DND-41 (cell line): ENCODE results near the gene HDAC4.

Source experiments
- ATAC-seq: fragments of 200-7000 bp; cut with Tn5 transposase; 3 replicates; pipeline ENCODE4 v1.9.1; 2021; ENCODE audit warnings: low read depth; ENCODE audit not compliant: insufficient read depth
- DNase-seq: peaks from one replicate; pipeline ENCODE4 v3.0.0-alpha.2; 2020
- H2AFZ ChIP-seq: 2 replicates; pipeline ENCODE4 v1.6.0; 2012; ENCODE audit warnings: low read depth, low read length
- H3K27ac ChIP-seq: 2 replicates; pipeline ENCODE4 v1.5.1; 2012; ENCODE audit warnings: low read length, inconsistent platforms
- H3K27me3 ChIP-seq: fragments of 200-600 bp; sonication (generic); 2 replicates; pipeline ENCODE4 v1.6.0; 2012; ENCODE audit warnings: low read length, mild to moderate bottlenecking, inconsistent platforms; ENCODE audit not compliant: insufficient read depth, poor library complexity
- H3K36me3 ChIP-seq: 2 replicates; pipeline ENCODE4 v1.5.1; 2012; ENCODE audit warnings: low read length, inconsistent platforms; ENCODE audit not compliant: insufficient read depth
- H3K4me1 ChIP-seq: 2 replicates; pipeline ENCODE4 v1.5.1; 2012; ENCODE audit warnings: mild to moderate bottlenecking, low read length; ENCODE audit not compliant: insufficient read depth
- H3K4me2 ChIP-seq: 2 replicates; pipeline ENCODE4 v1.6.0; 2012; ENCODE audit warnings: mild to moderate bottlenecking, moderate library complexity, low read length, inconsistent platforms; ENCODE audit not compliant: insufficient read depth
- H3K4me3 ChIP-seq, 2 experiments: fragments of 200-600 bp in 1 of 2; shearing (Covaris generic) in 1 of 2; 2 replicates each; pipeline ENCODE4 v1.5.1; 2012 to 2016; ENCODE audit warnings: inconsistent platforms in 2 of 2, low read length in 2 of 2, mild to moderate bottlenecking in 2 of 2, low read depth in 1 of 2, moderate library complexity in 1 of 2
- H3K79me2 ChIP-seq: 2 replicates; pipeline ENCODE4 v1.6.0; 2012; ENCODE audit warnings: low read length, inconsistent platforms; ENCODE audit not compliant: insufficient read depth
- H3K9ac ChIP-seq: 2 replicates; pipeline ENCODE4 v1.6.0; 2012; ENCODE audit warnings: low read depth, mild to moderate bottlenecking, inconsistent platforms, low read length, moderate library complexity
- H3K9me3 ChIP-seq: 2 replicates; pipeline ENCODE4 v1.5.1; 2012; ENCODE audit warnings: low read length, moderate library complexity, mild to moderate bottlenecking, inconsistent platforms; ENCODE audit not compliant: insufficient read depth, severe bottlenecking
- H4K20me1 ChIP-seq: 2 replicates; pipeline ENCODE4 v1.6.0; 2012; ENCODE audit warnings: low read length; ENCODE audit not compliant: insufficient read depth
- EZH2 ChIP-seq: IDR thresholded peaks from 3 replicates; pipeline ENCODE4 v1.6.1; 2012; ENCODE audit warnings: borderline replicate concordance, low read depth, mild to moderate bottlenecking, moderate library complexity, low read length, inconsistent platforms; ENCODE audit not compliant: severe bottlenecking
- TF ChIP-seq, protein P1 (sequence below): IDR thresholded peaks from 2 replicates; pipeline ENCODE4 v1.5.1; 2012; ENCODE audit warnings: borderline replicate concordance, low read length, moderate library complexity, mild to moderate bottlenecking; ENCODE audit not compliant: poor library complexity, severe bottlenecking; ENCODE audit errors: extremely low read depth

The HDAC4 gene

DNA sequence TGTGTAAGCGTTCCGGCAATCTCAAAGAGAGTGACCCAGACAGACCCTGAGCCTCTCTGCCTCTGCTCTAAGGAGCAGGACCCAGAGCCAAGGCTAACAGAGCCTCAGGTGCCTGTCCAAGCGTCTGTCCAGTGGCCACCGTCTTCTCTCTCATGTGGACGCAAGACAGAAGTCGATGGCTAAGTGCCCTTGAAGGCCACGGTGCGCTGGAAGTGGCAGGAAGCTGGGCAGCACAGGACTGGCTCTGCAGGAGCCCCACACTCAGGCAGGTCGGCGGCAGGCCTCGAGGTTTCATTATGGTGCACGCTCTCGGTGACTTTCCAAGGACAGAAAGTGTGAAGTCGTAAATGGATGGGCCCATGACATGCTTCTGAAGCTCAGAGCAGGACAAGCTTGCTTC lies 49.1 kb downstream of the HDAC4 start:
- H3K4me1 ChIP-seq = peaks cover 24% of the 10 kb centered on the region
- no peak overlapping the region for H2AFZ ChIP-seq
- H3K79me2 ChIP-seq = peaks cover 100% of the 10 kb centered on the region
- peak overlapping the region; percentile 33 for H3K27ac ChIP-seq
- H3K9me3 ChIP-seq = peaks cover 7% of the 10 kb centered on the region
- H4K20me1 ChIP-seq = peaks cover 54% of the 10 kb centered on the region
- no peak overlapping the region for H3K9ac ChIP-seq
- ATAC-seq (no peak), DNase-seq (no peak)
- H3K4me3 ChIP-seq = no peak overlapping the region
- H3K4me2 ChIP-seq = no peak overlapping the region
- H3K27me3 ChIP-seq = no peaks in the 10 kb centered on the region
- peaks cover 86% of the 10 kb centered on the region for H3K36me3 ChIP-seq
- TF ChIP-seq, protein P1, sequence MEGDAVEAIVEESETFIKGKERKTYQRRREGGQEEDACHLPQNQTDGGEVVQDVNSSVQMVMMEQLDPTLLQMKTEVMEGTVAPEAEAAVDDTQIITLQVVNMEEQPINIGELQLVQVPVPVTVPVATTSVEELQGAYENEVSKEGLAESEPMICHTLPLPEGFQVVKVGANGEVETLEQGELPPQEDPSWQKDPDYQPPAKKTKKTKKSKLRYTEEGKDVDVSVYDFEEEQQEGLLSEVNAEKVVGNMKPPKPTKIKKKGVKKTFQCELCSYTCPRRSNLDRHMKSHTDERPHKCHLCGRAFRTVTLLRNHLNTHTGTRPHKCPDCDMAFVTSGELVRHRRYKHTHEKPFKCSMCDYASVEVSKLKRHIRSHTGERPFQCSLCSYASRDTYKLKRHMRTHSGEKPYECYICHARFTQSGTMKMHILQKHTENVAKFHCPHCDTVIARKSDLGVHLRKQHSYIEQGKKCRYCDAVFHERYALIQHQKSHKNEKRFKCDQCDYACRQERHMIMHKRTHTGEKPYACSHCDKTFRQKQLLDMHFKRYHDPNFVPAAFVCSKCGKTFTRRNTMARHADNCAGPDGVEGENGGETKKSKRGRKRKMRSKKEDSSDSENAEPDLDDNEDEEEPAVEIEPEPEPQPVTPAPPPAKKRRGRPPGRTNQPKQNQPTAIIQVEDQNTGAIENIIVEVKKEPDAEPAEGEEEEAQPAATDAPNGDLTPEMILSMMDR = no peak
- TF ChIP-seq EZH2 = no peak

DNA sequence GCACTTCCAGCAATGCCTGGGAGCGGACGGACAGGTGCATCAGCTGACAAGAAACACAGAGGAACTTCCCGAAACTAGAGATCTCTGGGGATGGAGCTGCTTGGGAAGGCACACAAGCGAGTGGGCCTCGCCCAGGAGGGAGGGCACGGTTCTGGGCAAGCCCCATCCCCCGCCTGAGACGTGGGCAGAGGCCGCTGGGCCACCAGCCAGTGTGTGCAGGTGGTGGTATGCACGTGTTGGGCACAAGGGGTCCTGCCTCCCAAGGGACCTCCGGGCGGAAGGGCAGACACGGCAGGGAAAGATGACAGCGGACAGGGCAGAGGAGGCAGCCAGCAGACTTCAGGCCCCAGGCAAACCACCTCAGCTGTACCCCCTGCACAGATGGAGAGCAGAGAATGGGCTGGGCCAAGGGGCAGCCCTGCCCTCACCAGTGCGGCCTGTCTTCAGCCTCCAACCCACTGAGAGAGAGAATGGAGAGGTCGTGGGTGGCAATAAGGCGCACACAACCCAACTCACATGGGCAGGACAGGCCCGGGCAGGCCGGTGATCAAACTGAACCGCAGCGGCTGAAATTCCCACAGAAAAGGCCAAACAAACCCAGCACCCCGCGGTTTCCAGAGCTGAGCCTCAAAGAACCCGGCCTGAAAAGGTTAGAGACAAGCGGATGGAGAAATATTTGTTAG lies 51.2 kb downstream of the HDAC4 start:
- no peak for DNase-seq
- H3K79me2 ChIP-seq = peaks cover 100% of the 10 kb centered on the region
- H2AFZ ChIP-seq = no peak overlapping the region
- no peak for ATAC-seq
- peak overlapping the region; percentile 43; the same call in 1 of the 2 replicates for H3K27ac ChIP-seq
- H3K9me3 ChIP-seq = no peaks in the 10 kb centered on the region
- H4K20me1 ChIP-seq = peaks cover 75% of the 10 kb centered on the region
- TF ChIP-seq, protein P1 = no peak
- TF ChIP-seq EZH2 = no peak
- no peak overlapping the region for H3K4me3 ChIP-seq
- no peak overlapping the region for H3K9ac ChIP-seq
- peaks cover 92% of the 10 kb centered on the region for H3K36me3 ChIP-seq
- peaks cover 43% of the 10 kb centered on the region for H3K4me1 ChIP-seq
- no peak overlapping the region for H3K4me2 ChIP-seq
- H3K27me3 ChIP-seq = no peaks in the 10 kb centered on the region

DNA sequence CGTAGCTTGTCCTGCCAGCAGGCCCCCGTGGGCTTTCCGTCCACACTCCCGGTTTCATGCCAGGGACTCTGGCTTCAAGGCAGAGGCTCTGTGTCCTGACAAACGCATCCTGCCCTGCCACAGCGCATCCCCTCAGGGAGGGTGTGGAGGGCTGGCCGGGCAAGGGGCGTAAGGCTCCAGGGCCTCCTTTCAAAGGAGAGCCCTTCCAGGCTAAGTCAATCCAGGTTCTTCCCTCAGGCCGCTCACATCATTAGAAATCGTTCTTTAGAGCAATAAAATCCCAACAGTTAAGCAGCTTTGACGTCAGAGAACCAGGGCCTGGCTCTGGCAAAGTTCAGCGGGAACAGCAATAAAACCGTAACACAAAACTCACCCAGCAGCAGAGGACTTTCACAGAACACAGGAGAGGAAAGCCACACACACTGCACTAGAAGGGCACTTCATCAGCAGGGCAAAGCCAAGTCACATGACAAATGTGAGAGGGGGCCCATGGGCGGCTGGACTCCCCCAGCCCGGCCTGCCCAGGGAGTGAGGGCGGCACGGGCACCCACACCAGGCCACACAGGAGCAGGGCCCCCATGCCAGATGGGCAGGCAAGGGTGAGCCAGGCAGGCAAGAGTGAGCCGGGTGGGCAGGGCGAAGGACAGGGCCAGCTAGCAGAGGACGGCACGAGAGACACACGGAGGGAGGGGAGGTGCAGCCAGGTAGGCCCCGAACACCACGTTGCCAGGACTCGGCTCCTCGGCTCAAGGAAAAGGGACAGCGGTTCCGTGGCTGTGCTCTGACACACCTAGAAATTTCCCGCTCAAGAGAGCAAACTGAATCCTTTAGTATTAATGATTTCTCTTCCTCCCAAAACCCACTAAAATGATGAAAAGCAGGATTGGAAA lies 52.0 kb downstream of the HDAC4 start:
- Histone ChIP-seq H3K4me1 (peaks cover 47% of the 10 kb centered on the region), H2AFZ (no peak overlapping the region), H4K20me1 (peaks cover 76% of the 10 kb centered on the region), H3K27ac (peak overlapping the region; percentile 43; the same call in 1 of the 2 replicates), H3K9ac (no peak overlapping the region), H3K36me3 (peaks cover 94% of the 10 kb centered on the region), H3K79me2 (peaks cover 100% of the 10 kb centered on the region), H3K9me3 (no peaks in the 10 kb centered on the region), H3K4me2 (no peak overlapping the region), H3K27me3 (no peaks in the 10 kb centered on the region), H3K4me3 (no peak overlapping the region)
- TF ChIP-seq EZH2 = no peak
- TF ChIP-seq, protein P1 = no peak
- ATAC-seq (no peak), DNase-seq (peak; percentile 3)
